HepG2 (cell line): ENCODE measurements around the gene LRRC3. TPM values are rescaled to one million over a fixed set of nuclear protein-coding genes. Genes with fewer than 3 reads are reported as not detected.
"Not testable (repeated sequence)": the region's sequence is repeated elsewhere in the genome, so short reads cannot be mapped to it uniquely, and the experiment has no call there.

Experiments used
- ATAC-seq: fragments of 200-7000 bp; cut with Tn5 transposase; 3 replicates; pipeline ENCODE4 v1.9.1; 2020; ENCODE audit warnings: mild to moderate bottlenecking, moderate library complexity
- BruUV-seq: library from RNA; stranded (reverse); fragments of 400-500 nt; replicated peaks from 2 replicates; lab custom pipeline; 2021; lab: Mats Ljungman, UMichigan
- CTCF ChIA-PET: fragments of 300-600 bp; formaldehyde crosslinking; extraction: SDS; loops from one replicate; lab custom pipeline; 2021; ENCODE audit warnings: low total read pairs, inconsistent platforms, low intra/inter-chr PET ratio; lab: Yijun Ruan, JAX
- POLR2A ChIA-PET: fragments of 350-600 bp; sonication (Branson Sonifier 250); formaldehyde crosslinking; loops from one replicate; lab custom pipeline; 2020; ENCODE audit warnings: antibody characterized with exemption, inconsistent platforms; lab: Yijun Ruan, JAX
- DNase-seq: peaks from one replicate; pipeline ENCODE4 v3.0.0-alpha.2; 2015; ENCODE audit warnings: low spot score
- FAIRE-seq: peaks from 3 replicates; lab custom pipeline; 2011; peaks lifted over from hg19 to GRCh38; lab: Jason Lieb, UNC
- H2AFZ ChIP-seq: one replicate; pipeline ENCODE4 v1.6.1; 2011; ENCODE audit warnings: low read length, inconsistent platforms
- H3K27ac ChIP-seq: fragments of 300-600 bp; 3 replicates; pipeline ENCODE4 v1.8.0; 2011; ENCODE audit warnings: mixed run types, mild to moderate bottlenecking, mixed read lengths, low read length, inconsistent platforms; ENCODE audit not compliant: insufficient read depth; ENCODE audit errors: extremely low read length
- H3K27me3 ChIP-seq, 2 experiments: fragments of 200-600 bp in 1 of 2; 2 replicates in 1 of 2; 3 replicates in 1 of 2; pipeline versions ENCODE4 v1.6.0 to v1.8.0; 2011; ENCODE audit warnings: low read length in 2 of 2, mild to moderate bottlenecking in 2 of 2, moderate library complexity in 2 of 2, inconsistent platforms in 1 of 2; ENCODE audit not compliant: insufficient read depth in 2 of 2, control insufficient read depth in 1 of 2
- H3K36me3 ChIP-seq, 2 experiments: fragments of 200-600 bp in 1 of 2; replicated peaks in 1 of 2; 2 replicates in 1 of 2; 3 replicates in 1 of 2; pipeline versions ENCODE4 v1.5.1 to v1.8.0; 2011; ENCODE audit warnings: low read length in 2 of 2, inconsistent platforms in 1 of 2; ENCODE audit not compliant: insufficient read depth in 2 of 2, control insufficient read depth in 1 of 2
- H3K4me1 ChIP-seq: 2 replicates; pipeline ENCODE4 v1.5.1; 2012; ENCODE audit warnings: low read length, inconsistent platforms; ENCODE audit not compliant: insufficient read depth
- H3K4me2 ChIP-seq: 2 replicates; pipeline ENCODE4 v1.6.0; 2011; ENCODE audit warnings: low read depth, low read length, inconsistent platforms
- H3K4me3 ChIP-seq, 3 experiments: fragments of 200-600 bp in 1 of 3; sonication (generic), shearing (Covaris generic) in 1 of 3; replicated peaks in 1 of 3; 2 replicates each; pipeline ENCODE4 v1.5.1; 2011 to 2016; ENCODE audit warnings: low read length in 3 of 3, inconsistent platforms in 2 of 3, low read depth in 2 of 3, mild to moderate bottlenecking in 2 of 3, control low read depth in 1 of 3, mixed read lengths in 1 of 3; ENCODE audit not compliant: insufficient read depth in 1 of 3
- H3K79me2 ChIP-seq: one replicate; pipeline ENCODE4 v1.6.1; 2011; ENCODE audit warnings: low read length, inconsistent platforms; ENCODE audit not compliant: insufficient read depth
- H3K9ac ChIP-seq: 2 replicates; pipeline ENCODE4 v1.6.0; 2011; ENCODE audit warnings: mild to moderate bottlenecking, low read depth, low read length, inconsistent platforms; ENCODE audit not compliant: insufficient read depth
- H3K9me3 ChIP-seq: 2 replicates; pipeline ENCODE4 v1.5.1; 2012; ENCODE audit warnings: mild to moderate bottlenecking, low read length
- H4K20me1 ChIP-seq: 2 replicates; pipeline ENCODE4 v1.6.0; 2011; ENCODE audit warnings: inconsistent platforms, mild to moderate bottlenecking, low read length, moderate library complexity; ENCODE audit not compliant: insufficient read depth
- ETV5 ChIP-seq: IDR thresholded peaks from 2 replicates; pipeline ENCODE4 v1.6.1; 2018; ENCODE audit warnings: missing biosample characterization, missing genetic modification reagents, inconsistent platforms, borderline replicate concordance
- FOXA3 ChIP-seq: IDR thresholded peaks from 2 replicates; pipeline ENCODE4 v1.6.1; 2016; ENCODE audit warnings: missing genetic modification reagents, missing compliant biosample characterization
- GATAD2A ChIP-seq: IDR thresholded peaks from 2 replicates; pipeline ENCODE4 v1.6.1; 2016
- HNF4A ChIP-seq: sonication (generic); formaldehyde crosslinking; IDR thresholded peaks from 2 replicates; pipeline ENCODE4 v1.4.0; 2020; ENCODE audit warnings: missing genetic modification reagents
- HOXA3 ChIP-seq: sonication (generic); formaldehyde crosslinking; IDR thresholded peaks from 2 replicates; pipeline ENCODE4 v1.5.0; 2020; ENCODE audit warnings: missing genetic modification reagents
- RAD21 ChIP-seq: fragments of 450-650 bp; formaldehyde crosslinking; IDR thresholded peaks from 2 replicates; pipeline ENCODE4 v1.5.0; 2020; ENCODE audit warnings: mild to moderate bottlenecking
- RBAK ChIP-seq: sonication (generic); formaldehyde crosslinking; IDR thresholded peaks from 2 replicates; pipeline ENCODE4 v1.5.1; 2020; ENCODE audit warnings: mild to moderate bottlenecking, missing genetic modification reagents
- SALL1 ChIP-seq: sonication (generic); formaldehyde crosslinking; IDR thresholded peaks from 2 replicates; pipeline ENCODE4 v1.8.0; 2022; ENCODE audit warnings: mild to moderate bottlenecking, missing genetic modification reagents
- SMC3 ChIP-seq: IDR thresholded peaks from 2 replicates; pipeline ENCODE4 v1.6.1; 2011; ENCODE audit warnings: low read length, improper control_type of control experiment
- SPEN ChIP-seq: sonication (generic); formaldehyde crosslinking; IDR thresholded peaks from 2 replicates; pipeline ENCODE4 v1.5.1; 2020; ENCODE audit warnings: low read depth, mild to moderate bottlenecking, missing genetic modification reagents
- STAG1 ChIP-seq: sonication (generic); formaldehyde crosslinking; IDR thresholded peaks from 2 replicates; pipeline ENCODE4 v1.4.0; 2020; ENCODE audit warnings: missing genetic modification reagents
- ZNF687 ChIP-seq: sonication (generic); formaldehyde crosslinking; IDR thresholded peaks from 2 replicates; pipeline ENCODE4 v1.5.1; 2020; ENCODE audit warnings: mild to moderate bottlenecking, missing genetic modification reagents, moderate library complexity
- ZNF891 ChIP-seq: sonication (generic); formaldehyde crosslinking; IDR thresholded peaks from 2 replicates; pipeline ENCODE4 v1.5.0; 2020; ENCODE audit warnings: mild to moderate bottlenecking, missing genetic modification reagents
- WGBS: methylation state at CpG from one replicate; pipeline ENCODE4 v1.1.6; 2017; ENCODE audit warnings: low lambda C conversion rate; 5-methylcytosine and 5-hydroxymethylcytosine counted together
- in situ Hi-C: cut with HindIII; loops from 2 replicates; pipeline ENCODE4 v1.10.0; 2017; ENCODE audit warnings: low pct_unique_long_range_greater_than_20kb; ENCODE audit not compliant: extremely low pct_ligation_motif_present
- intact Hi-C: fragments of 100-400 bp; cut with micrococcal nuclease; formaldehyde crosslinking; loops from one replicate; pipeline ENCODE4 v1.10.0; 2022; ENCODE audit not compliant: unreplicated experiment
- polyA plus RNA-seq, 8 experiments: library from polyadenylated mRNA; depleted of rRNA in 3 of 8; stranded (reverse) in 7 of 8; unstranded in 1 of 8; fragments of >200 nt; fragmentation: Illumina TruSeq in 4 of 8; extraction: Trizol in 4 of 8; gene quantifications; 2 replicates each; pipeline versions ENCODE4 v1.2.1 to v1.2.3, GENCODE V29; 2011 to 2016; ENCODE audit warnings: low read depth in 4 of 8, missing spikeins in 1 of 8, mixed read lengths in 1 of 8; ENCODE audit not compliant: insufficient read depth in 1 of 8
- total RNA-seq, 5 experiments: library from RNA; depleted of rRNA; stranded (reverse); fragments of >200 nt; fragmentation: Illumina TruSeq; extraction: Trizol; gene quantifications; 2 replicates each; pipeline ENCODE4 v1.2.3, GENCODE V29; 2016; ENCODE audit warnings: low read depth in 1 of 5
- TF ChIP-seq, protein P1 (sequence below), 2 experiments: sonication (generic) in 1 of 2; formaldehyde crosslinking in 1 of 2; IDR thresholded peaks; 2 replicates each; pipeline versions ENCODE4 v1.4.0 to v1.6.1; 2018 to 2020; ENCODE audit warnings: missing genetic modification reagents in 2 of 2, borderline replicate concordance in 1 of 2, low read depth in 1 of 2, mild to moderate bottlenecking in 1 of 2, missing biosample characterization in 1 of 2
- TF ChIP-seq, protein P2 (sequence below): sonication (generic); formaldehyde crosslinking; IDR thresholded peaks from 2 replicates; pipeline ENCODE4 v1.5.0; 2020; ENCODE audit warnings: mild to moderate bottlenecking, missing genetic modification reagents, moderate library complexity

The LRRC3 gene
- total and polyA plus RNA-seq, 2 of the 13 experiments (the other 11 are each of a cell fraction or from before 2014, with no cell fraction given) = 4.8 to 16.5 TPM

- 0 out of 6 replicates have a peak overlapping the region, but pooled peaks of 1 of the 3 experiments have one; percentile 5 for H3K4me3 ChIP-seq
- FAIRE-seq, DNase-seq, H4K20me1 ChIP-seq, ATAC-seq, H3K9ac ChIP-seq, H3K36me3 ChIP-seq, H3K27ac ChIP-seq, BruUV-seq, H3K4me2 ChIP-seq, H2AFZ ChIP-seq, H3K9me3 ChIP-seq, H3K27me3 ChIP-seq: not testable (repeated sequence)
- peaks cover 16% of the 10 kb centered on the region for H3K79me2 ChIP-seq
- 51% methylated on average over 13 of the region's 21 CpGs for WGBS
- CTCF ChIA-PET = interaction anchor here (1.2 kb wide), 1 partner anchor 35 kb away, joined by 3 read pairs; no protein-coding TSS in a partner anchor
- intact Hi-C loops = loop anchor here (10.0 kb wide), 1 partner anchor 175 kb away; the partner anchor contains the start of gene PFKL
- POLR2A ChIA-PET = interaction anchor here (0.8 to 6.0 kb wide), 3 partner anchors 23 to 314 kb away, joined by 3 to 115 read pairs (median 4); partner anchors contain the start of gene LRRC3
- H3K4me1 ChIP-seq = peaks cover 58% of the 10 kb centered on the region
- in situ Hi-C loops = loop anchor here (5.0 kb wide), 2 partner anchors 37 to 102 kb away; no protein-coding TSS in a partner anchor
- TF ChIP-seq HNF4A (CRISPR knock-in tag) = 0 out of 2 replicates have a peak, but pooled peaks have one; percentile 8
- TF ChIP-seq ZNF687 (CRISPR knock-in tag) = peak; percentile 38; the same call in 1 of the 2 replicates
- TF ChIP-seq, protein P1, sequence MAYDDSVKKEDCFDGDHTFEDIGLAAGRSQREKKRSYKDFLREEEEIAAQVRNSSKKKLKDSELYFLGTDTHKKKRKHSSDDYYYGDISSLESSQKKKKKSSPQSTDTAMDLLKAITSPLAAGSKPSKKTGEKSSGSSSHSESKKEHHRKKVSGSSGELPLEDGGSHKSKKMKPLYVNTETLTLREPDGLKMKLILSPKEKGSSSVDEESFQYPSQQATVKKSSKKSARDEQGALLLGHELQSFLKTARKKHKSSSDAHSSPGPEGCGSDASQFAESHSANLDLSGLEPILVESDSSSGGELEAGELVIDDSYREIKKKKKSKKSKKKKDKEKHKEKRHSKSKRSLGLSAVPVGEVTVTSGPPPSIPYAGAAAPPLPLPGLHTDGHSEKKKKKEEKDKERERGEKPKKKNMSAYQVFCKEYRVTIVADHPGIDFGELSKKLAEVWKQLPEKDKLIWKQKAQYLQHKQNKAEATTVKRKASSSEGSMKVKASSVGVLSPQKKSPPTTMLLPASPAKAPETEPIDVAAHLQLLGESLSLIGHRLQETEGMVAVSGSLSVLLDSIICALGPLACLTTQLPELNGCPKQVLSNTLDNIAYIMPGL (CRISPR knock-in tag; IDR thresholded peaks at IDR 0.05; ENCODE audit: borderline replicate concordance in 1 of 2, low read depth in 1 of 2) = peak in 1 of 2 experiments; percentile 41; a peak in 1 of 4 replicates
- TF ChIP-seq FOXA3 (CRISPR knock-in tag) = 0 out of 2 replicates have a peak, but pooled peaks have one; percentile 8
- TF ChIP-seq, protein P2, sequence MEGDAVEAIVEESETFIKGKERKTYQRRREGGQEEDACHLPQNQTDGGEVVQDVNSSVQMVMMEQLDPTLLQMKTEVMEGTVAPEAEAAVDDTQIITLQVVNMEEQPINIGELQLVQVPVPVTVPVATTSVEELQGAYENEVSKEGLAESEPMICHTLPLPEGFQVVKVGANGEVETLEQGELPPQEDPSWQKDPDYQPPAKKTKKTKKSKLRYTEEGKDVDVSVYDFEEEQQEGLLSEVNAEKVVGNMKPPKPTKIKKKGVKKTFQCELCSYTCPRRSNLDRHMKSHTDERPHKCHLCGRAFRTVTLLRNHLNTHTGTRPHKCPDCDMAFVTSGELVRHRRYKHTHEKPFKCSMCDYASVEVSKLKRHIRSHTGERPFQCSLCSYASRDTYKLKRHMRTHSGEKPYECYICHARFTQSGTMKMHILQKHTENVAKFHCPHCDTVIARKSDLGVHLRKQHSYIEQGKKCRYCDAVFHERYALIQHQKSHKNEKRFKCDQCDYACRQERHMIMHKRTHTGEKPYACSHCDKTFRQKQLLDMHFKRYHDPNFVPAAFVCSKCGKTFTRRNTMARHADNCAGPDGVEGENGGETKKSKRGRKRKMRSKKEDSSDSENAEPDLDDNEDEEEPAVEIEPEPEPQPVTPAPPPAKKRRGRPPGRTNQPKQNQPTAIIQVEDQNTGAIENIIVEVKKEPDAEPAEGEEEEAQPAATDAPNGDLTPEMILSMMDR = peak; percentile 76
- 0 out of 2 replicates have a peak, but pooled peaks have one; percentile 22 for TF ChIP-seq GATAD2A
- TF ChIP-seq SMC3 = peak; percentile 32; the same call in 1 of the 2 replicates
- 0 out of 2 replicates have a peak, but pooled peaks have one; percentile 44 for TF ChIP-seq SPEN (CRISPR knock-in tag)
- TF ChIP-seq HOXA3 = peak; percentile 23; the same call in 1 of the 2 replicates
- peak; percentile 27; the same call in 1 of the 2 replicates for TF ChIP-seq ETV5
- 0 out of 2 replicates have a peak, but pooled peaks have one; percentile 10 for TF ChIP-seq SALL1 (CRISPR knock-in tag)
- peak; percentile 30; the same call in 1 of the 2 replicates for TF ChIP-seq RAD21 (CRISPR knock-in tag)
- 0 out of 2 replicates have a peak, but pooled peaks have one; percentile 14 for TF ChIP-seq ZNF891
- peak; percentile 72 for TF ChIP-seq STAG1
- TF ChIP-seq RBAK (CRISPR knock-in tag) = 0 out of 2 replicates have a peak, but pooled peaks have one; percentile 54
Measured at GRCh38 chr21:44479556-44480199, 24.4 kb downstream of the LRRC3 start.
